ENCODE data around the gene OMP.

The OMP gene

DNA sequence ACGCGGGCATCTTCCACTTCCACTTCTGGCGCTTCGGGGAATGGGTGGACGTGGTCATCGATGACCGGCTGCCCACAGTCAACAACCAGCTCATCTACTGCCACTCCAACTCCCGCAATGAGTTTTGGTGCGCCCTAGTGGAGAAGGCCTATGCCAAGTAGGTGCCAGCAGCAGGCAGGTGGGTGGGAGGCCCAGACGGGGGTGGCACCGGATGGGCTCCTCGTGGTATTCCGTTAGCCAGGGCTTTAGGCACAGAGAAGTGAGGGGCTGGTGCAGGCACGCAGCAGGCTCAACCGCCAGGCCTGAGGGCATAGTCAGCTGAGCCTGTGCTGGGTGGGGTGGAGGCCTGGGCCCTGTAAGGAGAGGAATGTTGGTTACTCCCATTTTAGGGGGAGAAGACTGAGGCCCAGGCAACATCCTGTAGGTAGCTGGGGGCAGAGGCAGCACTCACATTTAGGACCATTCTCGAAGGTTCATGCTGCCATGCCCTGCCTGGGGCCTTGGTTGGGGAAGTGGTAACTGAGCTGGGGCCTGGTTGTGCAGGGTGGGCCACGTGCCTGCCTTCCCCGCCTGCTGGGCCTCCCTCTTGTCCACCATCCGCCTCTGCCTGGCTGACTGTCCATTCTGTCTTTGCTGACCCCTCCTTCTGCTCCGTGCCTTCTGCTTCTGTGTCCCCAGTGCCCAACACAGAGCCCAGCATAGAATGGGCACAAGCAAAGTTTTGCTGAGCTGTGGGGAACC is 10.2 kb downstream of the OMP start:
- Histone ChIP-seq H3K36me3 (no peaks in the 10 kb centered on the region), H3K4me3 (ENCODE audit: low read depth in 1 of 2, low read length in 1 of 2) (no peak overlapping the region), H3K9me3 (no peaks in the 10 kb centered on the region), H3K4me1 (ENCODE audit: control insufficient read depth in 1 of 2, insufficient read depth in 1 of 2, low read depth in 1 of 2, low read length in 1 of 2) (no peaks in the 10 kb centered on the region), H3K27ac (no peak overlapping the region), H3K27me3 (no peaks in the 10 kb centered on the region)
- TF ChIP-seq, protein P1, sequence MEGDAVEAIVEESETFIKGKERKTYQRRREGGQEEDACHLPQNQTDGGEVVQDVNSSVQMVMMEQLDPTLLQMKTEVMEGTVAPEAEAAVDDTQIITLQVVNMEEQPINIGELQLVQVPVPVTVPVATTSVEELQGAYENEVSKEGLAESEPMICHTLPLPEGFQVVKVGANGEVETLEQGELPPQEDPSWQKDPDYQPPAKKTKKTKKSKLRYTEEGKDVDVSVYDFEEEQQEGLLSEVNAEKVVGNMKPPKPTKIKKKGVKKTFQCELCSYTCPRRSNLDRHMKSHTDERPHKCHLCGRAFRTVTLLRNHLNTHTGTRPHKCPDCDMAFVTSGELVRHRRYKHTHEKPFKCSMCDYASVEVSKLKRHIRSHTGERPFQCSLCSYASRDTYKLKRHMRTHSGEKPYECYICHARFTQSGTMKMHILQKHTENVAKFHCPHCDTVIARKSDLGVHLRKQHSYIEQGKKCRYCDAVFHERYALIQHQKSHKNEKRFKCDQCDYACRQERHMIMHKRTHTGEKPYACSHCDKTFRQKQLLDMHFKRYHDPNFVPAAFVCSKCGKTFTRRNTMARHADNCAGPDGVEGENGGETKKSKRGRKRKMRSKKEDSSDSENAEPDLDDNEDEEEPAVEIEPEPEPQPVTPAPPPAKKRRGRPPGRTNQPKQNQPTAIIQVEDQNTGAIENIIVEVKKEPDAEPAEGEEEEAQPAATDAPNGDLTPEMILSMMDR (IDR thresholded peaks at IDR 0.05), result no peak

- no peaks in the 10 kb centered on the region for H3K36me3 ChIP-seq
- no peaks in the 10 kb centered on the region for H3K27me3 ChIP-seq
- H3K27ac ChIP-seq, result no peak overlapping the region
- TF ChIP-seq, protein P1 (IDR thresholded peaks at IDR 0.05), result no peak
- H3K4me1 ChIP-seq (ENCODE audit: control insufficient read depth in 1 of 2, insufficient read depth in 1 of 2, low read depth in 1 of 2, low read length in 1 of 2), result no peaks in the 10 kb centered on the region
- no peak overlapping the region for H3K4me3 ChIP-seq (ENCODE audit: low read depth in 1 of 2, low read length in 1 of 2)
- no peaks in the 10 kb centered on the region for H3K9me3 ChIP-seq
Observed at GRCh38 chr11:77113382-77114088, 10.9 kb downstream of the OMP start.

GRCh38 chr11:77114089-77114463 is 11.4 kb downstream of the OMP start:
- H3K27me3 ChIP-seq, result no peaks in the 10 kb centered on the region
- H3K27ac ChIP-seq, result no peak overlapping the region
- H3K4me3 ChIP-seq (ENCODE audit: low read depth in 1 of 2, low read length in 1 of 2), result no peak overlapping the region
- no peaks in the 10 kb centered on the region for H3K4me1 ChIP-seq (ENCODE audit: control insufficient read depth in 1 of 2, insufficient read depth in 1 of 2, low read depth in 1 of 2, low read length in 1 of 2)
- H3K36me3 ChIP-seq, result no peaks in the 10 kb centered on the region
- TF ChIP-seq, protein P1 (IDR thresholded peaks at IDR 0.05), result no peak
- no peaks in the 10 kb centered on the region for H3K9me3 ChIP-seq

DNA sequence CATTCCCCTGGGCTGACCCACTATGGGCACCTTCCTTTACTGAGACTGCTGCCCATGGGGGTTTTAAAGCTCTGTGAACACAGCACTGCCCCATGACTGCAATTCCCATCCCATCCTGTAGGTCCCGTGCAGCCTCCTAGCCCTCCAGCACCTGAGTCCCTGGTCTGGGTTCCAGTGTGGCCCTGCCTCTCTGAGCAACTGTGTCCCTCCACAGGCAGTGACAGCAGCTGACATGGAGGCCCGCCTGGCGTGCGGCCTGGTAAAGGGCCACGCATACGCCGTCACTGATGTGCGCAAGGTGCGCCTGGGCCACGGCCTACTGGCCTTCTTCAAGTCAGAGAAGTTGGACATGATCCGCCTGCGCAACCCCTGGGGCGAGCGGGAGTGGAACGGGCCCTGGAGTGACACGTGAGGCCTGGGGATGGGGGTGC is 12.6 kb downstream of the OMP start:
- no peaks in the 10 kb centered on the region for H3K9me3 ChIP-seq
- TF ChIP-seq, protein P1 (IDR thresholded peaks at IDR 0.05), result no peak
- H3K4me3 ChIP-seq (ENCODE audit: low read depth in 1 of 2, low read length in 1 of 2), result no peak overlapping the region
- H3K4me1 ChIP-seq (ENCODE audit: control insufficient read depth in 1 of 2, insufficient read depth in 1 of 2, low read depth in 1 of 2, low read length in 1 of 2), result no peaks in the 10 kb centered on the region
- H3K27me3 ChIP-seq, result no peaks in the 10 kb centered on the region
- H3K27ac ChIP-seq, result no peak overlapping the region
- no peaks in the 10 kb centered on the region for H3K36me3 ChIP-seq

- Histone ChIP-seq H3K4me1 (ENCODE audit: control insufficient read depth in 1 of 2, insufficient read depth in 1 of 2, low read depth in 1 of 2, low read length in 1 of 2) (no peaks in the 10 kb centered on the region), H3K36me3 (no peaks in the 10 kb centered on the region), H3K27ac (no peak overlapping the region), H3K27me3 (no peaks in the 10 kb centered on the region), H3K4me3 (ENCODE audit: low read depth in 1 of 2, low read length in 1 of 2) (no peak overlapping the region), H3K9me3 (no peaks in the 10 kb centered on the region)
- TF ChIP-seq, protein P1 (IDR thresholded peaks at IDR 0.05), result no peak
Observed at GRCh38 chr11:77115956-77116355, 13.3 kb downstream of the OMP start.

All from neutrophil (primary cell).